HL-60 (cell line): ENCODE results near the gene CCNK.

Source experiments
- DNase-seq, 2 experiments: peaks; one replicate each; pipeline ENCODE4 v3.0.0-alpha.2; 2010 to 2020; ENCODE audit warnings: low read depth in 1 of 2, low spot score in 1 of 2
- H3K27ac ChIP-seq: fragments of 250-450 bp; sonication (Bioruptor Pico); replicated peaks from 2 replicates; pipeline ENCODE4 v1.5.1; 2020; ENCODE audit warnings: mild to moderate bottlenecking, moderate library complexity
- H3K27me3 ChIP-seq: fragments of 250-450 bp; sonication (Bioruptor Pico); 2 replicates; pipeline ENCODE4 v1.5.1; 2021; ENCODE audit warnings: mild to moderate bottlenecking, moderate library complexity; ENCODE audit not compliant: insufficient read depth, poor library complexity, severe bottlenecking
- H3K4me3 ChIP-seq: replicated peaks from 2 replicates; pipeline ENCODE4 v1.5.1; 2011; ENCODE audit warnings: mild to moderate bottlenecking, control low read depth, low read length; ENCODE audit not compliant: insufficient read depth
- GABPA ChIP-seq: IDR thresholded peaks from 2 replicates; pipeline ENCODE4 v1.6.1; 2012; ENCODE audit warnings: low read depth
- POLR2AphosphoS5 ChIP-seq: IDR thresholded peaks from 2 replicates; pipeline ENCODE4 v1.6.1; 2012; ENCODE audit warnings: low read depth
- REST ChIP-seq: IDR thresholded peaks from 2 replicates; pipeline ENCODE4 v1.6.1; 2012; ENCODE audit warnings: low read depth; ENCODE audit not compliant: insufficient replicate concordance
- SPI1 ChIP-seq: IDR thresholded peaks from 2 replicates; pipeline ENCODE4 v1.6.1; 2012; ENCODE audit warnings: low read depth, mild to moderate bottlenecking, borderline replicate concordance
- TF ChIP-seq, protein P1 (sequence below): IDR thresholded peaks from one replicate; pipeline ENCODE4 v1.5.1; 2011; ENCODE audit warnings: low read length, control low read depth, inconsistent platforms; ENCODE audit not compliant: insufficient read depth

CCNK gene

DNA sequence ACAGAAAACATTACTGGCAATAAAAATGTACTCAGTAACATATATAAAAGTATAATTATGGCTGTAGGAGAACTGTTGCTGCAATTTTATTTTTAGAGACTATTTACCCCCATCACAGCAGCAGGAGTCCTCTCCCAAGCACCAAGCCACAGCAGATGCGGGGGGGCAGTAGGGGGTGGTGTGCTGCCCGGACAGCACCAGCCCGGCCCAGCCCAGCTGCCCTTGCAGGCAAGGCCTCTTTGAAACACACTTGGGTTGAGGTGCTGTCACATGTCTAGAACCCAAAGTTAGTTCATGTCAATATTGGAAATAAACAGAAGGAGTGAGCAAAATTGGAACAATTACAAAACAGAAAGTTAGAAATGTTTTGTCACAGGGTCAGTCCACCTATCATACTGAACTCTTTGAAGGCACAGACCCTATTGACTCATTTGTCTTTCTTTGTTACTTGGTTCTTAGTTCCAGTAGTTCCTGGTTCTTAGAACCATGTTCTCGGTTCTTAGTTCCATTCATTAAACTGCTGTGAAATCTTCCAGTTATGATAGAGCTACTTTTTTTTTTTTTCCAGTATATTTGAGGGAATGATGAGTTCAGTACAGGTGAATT, 22.7 kb downstream of the CCNK start:
- no peak overlapping the region for H3K4me3 ChIP-seq
- no peak for TF ChIP-seq GABPA
- TF ChIP-seq, protein P1, sequence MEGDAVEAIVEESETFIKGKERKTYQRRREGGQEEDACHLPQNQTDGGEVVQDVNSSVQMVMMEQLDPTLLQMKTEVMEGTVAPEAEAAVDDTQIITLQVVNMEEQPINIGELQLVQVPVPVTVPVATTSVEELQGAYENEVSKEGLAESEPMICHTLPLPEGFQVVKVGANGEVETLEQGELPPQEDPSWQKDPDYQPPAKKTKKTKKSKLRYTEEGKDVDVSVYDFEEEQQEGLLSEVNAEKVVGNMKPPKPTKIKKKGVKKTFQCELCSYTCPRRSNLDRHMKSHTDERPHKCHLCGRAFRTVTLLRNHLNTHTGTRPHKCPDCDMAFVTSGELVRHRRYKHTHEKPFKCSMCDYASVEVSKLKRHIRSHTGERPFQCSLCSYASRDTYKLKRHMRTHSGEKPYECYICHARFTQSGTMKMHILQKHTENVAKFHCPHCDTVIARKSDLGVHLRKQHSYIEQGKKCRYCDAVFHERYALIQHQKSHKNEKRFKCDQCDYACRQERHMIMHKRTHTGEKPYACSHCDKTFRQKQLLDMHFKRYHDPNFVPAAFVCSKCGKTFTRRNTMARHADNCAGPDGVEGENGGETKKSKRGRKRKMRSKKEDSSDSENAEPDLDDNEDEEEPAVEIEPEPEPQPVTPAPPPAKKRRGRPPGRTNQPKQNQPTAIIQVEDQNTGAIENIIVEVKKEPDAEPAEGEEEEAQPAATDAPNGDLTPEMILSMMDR, result no peak
- no peak for TF ChIP-seq POLR2AphosphoS5
- TF ChIP-seq REST, result no peak
- no peak for TF ChIP-seq SPI1
- no peak overlapping the region for H3K27ac ChIP-seq
- no peaks in the 10 kb centered on the region for H3K27me3 ChIP-seq
- DNase-seq, result no peak

GRCh38 chr14:99505089-99505488, 23.9 kb downstream of the CCNK start:
- DNase-seq, result no peak
- H3K27ac ChIP-seq, result no peak overlapping the region
- TF ChIP-seq GABPA (no peak), POLR2AphosphoS5 (no peak), SPI1 (no peak), REST (no peak)
- TF ChIP-seq, protein P1, result no peak
- no peak overlapping the region for H3K4me3 ChIP-seq
- no peaks in the 10 kb centered on the region for H3K27me3 ChIP-seq

GRCh38 chr14:99506276-99506675, 25.1 kb downstream of the CCNK start:
- DNase-seq, result no peak
- H3K27ac ChIP-seq, result no peak overlapping the region
- H3K4me3 ChIP-seq, result no peak overlapping the region
- TF ChIP-seq SPI1 (no peak), REST (no peak), GABPA (no peak), POLR2AphosphoS5 (no peak)
- TF ChIP-seq, protein P1, result no peak
- H3K27me3 ChIP-seq, result no peaks in the 10 kb centered on the region
